Amniotic stem cell (primary cell): Measurements from ENCODE around the gene PLEKHM1.
"Not testable (repeated sequence)": the region's sequence is repeated elsewhere in the genome, so short reads cannot be mapped to it uniquely, and the experiment has no call there.

ENCODE experiments used
- DNase-seq: peaks from one replicate; lab custom pipeline; 2025; lab: John Stamatoyannopoulos, UW

Gene PLEKHM1

GRCh38 chr17:45461524-45462327 lies 28.8 kb downstream of the PLEKHM1 start:
- not testable (repeated sequence) for DNase-seq

GRCh38 chr17:45460422-45460821 lies 30.1 kb downstream of the PLEKHM1 start:
- not testable (repeated sequence) for DNase-seq

DNA sequence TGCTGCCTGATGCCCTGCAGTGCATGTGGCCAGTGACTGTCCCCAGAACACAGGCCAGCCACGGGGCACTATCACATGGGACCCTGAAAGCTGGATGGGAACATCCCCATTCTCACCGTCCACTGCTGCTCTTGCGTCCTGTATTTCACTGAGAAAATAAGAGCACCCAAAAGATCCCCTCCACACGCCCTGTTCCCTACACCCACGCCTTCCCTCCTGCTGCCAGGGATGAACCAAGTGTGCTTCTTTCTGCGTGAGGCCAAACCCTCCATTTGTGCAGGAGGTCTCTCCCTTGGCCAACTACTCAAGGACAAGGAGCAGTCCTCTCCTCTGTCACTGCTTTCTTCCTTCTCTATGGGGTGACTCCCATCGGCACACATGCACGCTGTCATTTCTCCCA lies 36.2 kb downstream of the PLEKHM1 start:
- not testable (repeated sequence) for DNase-seq

DNA sequence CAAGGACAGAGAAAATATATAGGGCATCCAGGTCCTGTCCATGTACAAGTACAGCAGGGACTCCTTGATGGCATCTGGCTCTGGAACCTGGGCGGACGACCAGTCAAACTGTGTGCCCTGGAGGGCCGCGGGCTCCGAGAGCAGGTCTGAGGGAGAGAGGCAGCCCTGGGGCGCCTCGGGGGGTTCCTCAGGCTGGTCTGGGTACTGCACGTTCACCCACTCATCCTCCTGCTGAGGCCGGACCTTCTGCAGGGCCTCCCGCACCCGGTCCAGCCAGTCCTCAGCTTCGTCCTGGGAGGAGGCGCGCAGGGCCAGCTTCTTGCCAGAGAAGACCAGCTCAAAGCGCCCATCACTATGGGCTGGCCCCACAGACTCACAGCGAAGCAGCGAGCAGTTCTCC lies 36.8 kb downstream of the PLEKHM1 start:
- not testable (repeated sequence) for DNase-seq

GRCh38 chr17:45453225-45453534 lies 37.3 kb downstream of the PLEKHM1 start:
- not testable (repeated sequence) for DNase-seq

GRCh38 chr17:45452329-45453224 lies 37.9 kb downstream of the PLEKHM1 start:
- DNase-seq: not testable (repeated sequence)

DNA sequence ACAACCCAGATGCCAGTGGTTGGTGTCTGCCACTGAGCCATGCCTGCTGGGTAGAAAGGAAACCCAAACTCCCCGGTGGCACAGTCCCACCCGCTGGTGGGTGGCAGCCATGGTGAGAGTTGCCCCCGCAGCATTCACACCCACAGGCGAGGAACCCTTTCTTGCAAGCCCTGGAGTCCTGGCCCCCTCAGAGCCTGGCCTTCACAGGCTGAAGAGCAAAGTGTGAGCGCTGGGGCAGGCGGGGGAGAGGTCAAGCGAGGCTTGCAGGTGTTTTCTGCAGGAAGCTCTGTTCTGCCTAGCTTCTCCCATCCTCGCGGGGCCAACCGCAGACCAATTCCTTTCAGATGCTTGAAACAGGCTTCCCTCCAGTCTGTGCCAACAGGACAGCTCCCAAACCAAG lies 38.9 kb downstream of the PLEKHM1 start:
- not testable (repeated sequence) for DNase-seq

- DNase-seq: no peak
Observed at GRCh38 chr17:45451131-45451530, 39.4 kb downstream of the PLEKHM1 start.

DNA sequence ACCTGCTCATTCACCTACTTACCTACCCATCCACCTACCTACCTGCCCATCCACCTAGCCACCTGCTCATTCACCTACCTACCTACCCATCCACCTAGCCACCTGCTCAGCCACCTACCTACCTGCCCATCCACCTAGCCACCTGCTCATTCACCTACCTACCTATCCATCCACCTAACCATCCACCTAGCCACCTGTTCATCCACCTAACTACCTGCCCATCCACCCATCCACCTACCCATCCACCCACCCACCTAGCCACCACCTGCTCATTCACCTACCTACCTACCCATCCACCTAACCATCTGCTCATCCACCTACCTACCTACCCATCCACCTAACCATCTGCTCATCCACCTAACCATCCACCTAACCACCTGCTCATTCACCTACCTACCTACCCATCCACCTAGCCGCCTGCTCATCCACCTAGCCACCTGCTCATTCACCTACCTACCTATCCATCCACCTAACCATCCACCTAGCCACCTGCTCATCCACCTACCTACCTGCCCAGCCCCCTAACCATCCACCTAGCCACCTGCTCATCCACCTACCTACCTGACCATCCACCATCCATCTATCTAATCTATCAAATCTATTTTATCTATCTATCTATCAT lies 40.7 kb downstream of the PLEKHM1 start:
- DNase-seq: not testable (repeated sequence)

DNA sequence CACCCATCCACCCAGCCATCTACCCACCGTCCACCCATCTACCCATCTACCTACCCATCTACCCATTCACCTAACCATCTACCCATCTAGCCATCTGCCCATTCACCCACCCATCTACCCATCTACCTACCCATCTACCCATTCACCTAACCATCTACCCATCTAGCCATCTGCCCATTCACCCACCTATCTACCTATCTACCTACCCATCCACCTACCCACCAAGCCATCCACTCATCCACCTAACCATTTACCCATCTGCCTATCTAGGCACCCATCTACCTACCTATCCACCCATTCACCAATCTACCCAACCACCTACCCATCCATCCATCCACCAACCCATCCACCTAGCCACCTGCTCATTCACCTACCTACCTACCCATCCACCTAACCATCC lies 41.3 kb downstream of the PLEKHM1 start:
- not testable (repeated sequence) for DNase-seq

GRCh38 chr17:45448483-45448882 lies 42.0 kb downstream of the PLEKHM1 start:
- DNase-seq: not testable (repeated sequence)

DNA sequence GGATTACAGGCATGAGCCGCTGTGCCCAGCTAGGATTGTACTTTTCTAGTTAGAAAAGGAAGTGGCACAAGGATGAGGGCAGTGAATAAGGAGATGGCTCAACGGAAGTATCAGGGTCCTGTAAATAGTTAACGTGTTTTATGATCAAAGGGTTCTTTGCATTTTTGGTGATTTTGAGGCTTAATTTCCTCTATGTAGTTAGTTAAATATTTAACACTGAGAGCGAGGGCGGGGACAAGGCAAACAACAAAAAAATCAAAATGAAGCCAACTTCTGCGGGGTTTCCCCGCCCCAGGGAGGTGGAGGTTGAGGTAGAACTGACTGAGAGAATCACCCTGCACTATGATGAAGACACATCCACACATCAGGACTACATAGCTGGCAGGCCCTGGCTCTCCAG lies 42.5 kb downstream of the PLEKHM1 start:
- not testable (repeated sequence) for DNase-seq

- DNase-seq: not testable (repeated sequence)
Observed at GRCh38 chr17:45447650-45448049, 42.9 kb downstream of the PLEKHM1 start.

DNA sequence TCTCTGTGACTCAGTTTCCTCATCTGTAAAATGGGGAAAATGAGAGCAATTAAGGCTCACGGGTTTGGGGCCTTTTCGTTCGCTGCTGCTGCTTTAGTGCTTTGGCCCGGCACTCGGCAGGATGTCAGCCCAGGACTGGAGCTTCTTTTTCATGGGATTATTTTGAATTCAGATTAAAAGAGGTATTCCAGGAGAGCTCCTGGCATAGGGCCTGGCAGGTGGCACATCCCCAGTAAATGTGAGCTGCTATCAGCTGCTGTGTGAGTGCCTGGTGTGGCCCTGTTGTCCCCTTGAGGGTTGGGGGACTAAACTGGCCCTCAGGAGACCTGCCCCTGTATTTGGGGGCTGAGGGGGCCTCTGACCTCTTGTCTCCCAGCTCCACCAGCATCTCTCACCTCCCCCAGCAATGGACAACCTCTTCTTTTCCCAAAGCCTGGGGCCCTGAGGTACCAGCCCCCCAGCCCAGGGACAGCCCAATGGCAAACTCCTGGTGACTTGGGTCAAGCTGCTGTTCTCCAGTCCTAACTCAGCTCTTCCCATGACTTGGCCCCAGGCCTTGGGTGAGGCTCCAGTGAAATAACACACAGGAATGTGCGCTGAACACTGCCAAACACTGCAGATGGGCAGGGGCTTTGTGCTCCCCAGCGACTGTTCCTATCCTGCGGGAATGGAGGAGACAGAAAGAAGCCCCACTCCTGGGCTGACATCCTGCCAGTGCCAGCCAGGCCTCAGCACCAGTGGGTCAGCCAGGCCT lies 43.5 kb downstream of the PLEKHM1 start:
- DNase-seq: not testable (repeated sequence)

- not testable (repeated sequence) for DNase-seq
Observed at GRCh38 chr17:45445901-45446743, 44.4 kb downstream of the PLEKHM1 start.

GRCh38 chr17:45444856-45445820 lies 45.4 kb downstream of the PLEKHM1 start:
- not testable (repeated sequence) for DNase-seq

DNA sequence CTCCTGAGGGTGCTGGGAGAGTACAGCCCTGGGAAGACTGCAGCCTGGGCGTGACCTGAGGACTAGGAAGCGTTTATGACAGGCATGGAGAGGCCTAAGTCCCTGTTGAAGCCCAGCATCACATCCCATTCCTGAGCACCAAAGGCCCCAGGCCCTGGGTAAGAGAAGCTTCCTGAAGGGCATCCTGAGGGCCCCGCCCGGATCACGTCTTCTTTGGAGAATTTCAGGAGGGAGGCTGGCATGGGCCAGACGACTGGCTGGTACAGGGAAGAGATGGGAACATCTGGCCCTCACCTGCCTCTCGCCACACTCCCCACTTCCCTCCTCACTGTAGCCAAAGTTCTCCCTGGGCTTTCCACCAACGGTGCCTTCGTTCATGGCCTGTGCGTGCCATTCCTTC lies 46.2 kb downstream of the PLEKHM1 start:
- not testable (repeated sequence) for DNase-seq

- not testable (repeated sequence) for DNase-seq
Observed at GRCh38 chr17:45443371-45444260, 46.9 kb downstream of the PLEKHM1 start.
